IMR-90 (cell line): ENCODE data around the gene TNIP2. TPM values are rescaled to one million over a fixed set of nuclear protein-coding genes. Genes with fewer than 3 reads are reported as not detected.
A peak's percentile ranks its signal among the peaks of the same experiment; 100 is the strongest.

ENCODE experiments used
- ATAC-seq: fragments of 200-7000 bp; cut with Tn5 transposase; 2 replicates; pipeline ENCODE4 v1.9.1; 2020; ENCODE audit warnings: low read depth, mild to moderate bottlenecking, moderate library complexity
- BruUV-seq: library from RNA; stranded (reverse); fragments of 400-500 nt; replicated peaks from 2 replicates; lab custom pipeline; 2021; lab: Mats Ljungman, UMichigan
- CTCF ChIA-PET: fragments of 300-600 bp; formaldehyde crosslinking; extraction: SDS; loops from one replicate; lab custom pipeline; 2021; ENCODE audit warnings: antibody characterized with exemption; lab: Yijun Ruan, JAX
- POLR2A ChIA-PET: fragments of 300-600 bp; sonication (Branson Sonifier 250); formaldehyde crosslinking; loops from one replicate; lab custom pipeline; 2022; ENCODE audit warnings: antibody characterized with exemption; ENCODE audit not compliant: unreplicated experiment; lab: Charles Lee
- DNase-seq: peaks from one replicate; pipeline ENCODE4 v3.0.0; 2013
- H2AFZ ChIP-seq: replicated peaks from 2 replicates; pipeline ENCODE3; 2013; ENCODE audit warnings: low read length, mild to moderate bottlenecking; ENCODE audit not compliant: poor library complexity
- H2AK5ac ChIP-seq: 2 replicates; pipeline ENCODE4 v1.6.1; 2013; ENCODE audit warnings: low read depth, low read length, inconsistent platforms
- H2AK9ac ChIP-seq: replicated peaks from 2 replicates; pipeline ENCODE3; 2013; ENCODE audit warnings: mild to moderate bottlenecking, low read depth, low read length, moderate library complexity; ENCODE audit not compliant: poor library complexity
- H2BK120ac ChIP-seq: 2 replicates; pipeline ENCODE4 v1.6.1; 2013; ENCODE audit warnings: low read depth, low read length, inconsistent platforms
- H2BK15ac ChIP-seq: 3 replicates; pipeline ENCODE4 v1.6.1; 2013; ENCODE audit warnings: low read depth, low read length, inconsistent platforms
- H2BK20ac ChIP-seq: 2 replicates; pipeline ENCODE4 v1.6.1; 2013; ENCODE audit warnings: low read depth, mild to moderate bottlenecking, inconsistent platforms, low read length, moderate library complexity
- H2BK5ac ChIP-seq: 2 replicates; pipeline ENCODE4 v1.6.1; 2013; ENCODE audit warnings: mild to moderate bottlenecking, low read depth, low read length, inconsistent platforms; ENCODE audit not compliant: poor library complexity, severe bottlenecking
- H3K14ac ChIP-seq: replicated peaks from 2 replicates; pipeline ENCODE4 v1.6.1; 2013; ENCODE audit warnings: low read depth, low read length, inconsistent platforms
- H3K18ac ChIP-seq: 2 replicates; pipeline ENCODE4 v1.6.1; 2013; ENCODE audit warnings: low read depth, low read length, control low read depth
- H3K23ac ChIP-seq: 2 replicates; pipeline ENCODE4 v1.6.1; 2013; ENCODE audit warnings: low read depth, low read length, inconsistent platforms
- H3K27ac ChIP-seq: 2 replicates; pipeline ENCODE4 v1.5.1; 2013; ENCODE audit warnings: mild to moderate bottlenecking, control low read depth, low read length; ENCODE audit not compliant: insufficient read depth
- H3K27me3 ChIP-seq: 2 replicates; pipeline ENCODE4 v1.6.1; 2013; ENCODE audit warnings: low read length; ENCODE audit not compliant: control insufficient read depth, insufficient read depth
- H3K36me3 ChIP-seq: 2 replicates; pipeline ENCODE4 v1.6.1; 2013; ENCODE audit warnings: low read length, mixed read lengths; ENCODE audit not compliant: control insufficient read depth, insufficient read depth
- H3K4ac ChIP-seq: 2 replicates; pipeline ENCODE4 v1.6.1; 2013; ENCODE audit warnings: low read depth, low read length, inconsistent platforms
- H3K4me1 ChIP-seq: 2 replicates; pipeline ENCODE4 v1.6.1; 2013; ENCODE audit warnings: low read length, mixed read lengths; ENCODE audit not compliant: control insufficient read depth, insufficient read depth
- H3K4me2 ChIP-seq: 2 replicates; pipeline ENCODE4 v1.6.1; 2013; ENCODE audit warnings: low read depth, mild to moderate bottlenecking, control low read depth, low read length, moderate library complexity
- H3K4me3 ChIP-seq: 2 replicates; pipeline ENCODE4 v1.5.1; 2013; ENCODE audit warnings: low read depth, mild to moderate bottlenecking, control low read depth, low read length, moderate library complexity; ENCODE audit not compliant: insufficient read depth
- H3K56ac ChIP-seq: 2 replicates; pipeline ENCODE4 v1.6.1; 2013; ENCODE audit warnings: low read length, inconsistent platforms; ENCODE audit not compliant: insufficient read depth; ENCODE audit errors: extremely low read depth
- H3K79me1 ChIP-seq, 2 experiments: 2 replicates each; pipeline ENCODE4 v1.6.1; 2013; ENCODE audit warnings: low read length in 2 of 2, inconsistent platforms in 1 of 2, low read depth in 1 of 2
- H3K9ac ChIP-seq: 2 replicates; pipeline ENCODE4 v1.6.1; 2013; ENCODE audit warnings: low read depth, low read length, control low read depth
- H3K9me1 ChIP-seq: 2 replicates; pipeline ENCODE4 v1.6.1; 2013; ENCODE audit warnings: low read length, inconsistent platforms; ENCODE audit not compliant: insufficient read depth
- H3K9me3 ChIP-seq: 2 replicates; pipeline ENCODE4 v1.6.1; 2013; ENCODE audit warnings: low read length; ENCODE audit not compliant: control insufficient read depth, insufficient read depth
- H4K20me1 ChIP-seq: 2 replicates; pipeline ENCODE4 v1.6.1; 2013; ENCODE audit warnings: low read length, inconsistent platforms; ENCODE audit not compliant: insufficient read depth
- H4K5ac ChIP-seq: 2 replicates; pipeline ENCODE4 v1.6.1; 2013; ENCODE audit warnings: mild to moderate bottlenecking, low read depth, low read length, control low read depth
- H4K8ac ChIP-seq, 2 experiments: 2 replicates each; pipeline ENCODE4 v1.6.1; 2013; ENCODE audit warnings: low read depth in 2 of 2, low read length in 2 of 2, control low read depth in 1 of 2, inconsistent platforms in 1 of 2
- H4K91ac ChIP-seq: 2 replicates; pipeline ENCODE4 v1.6.1; 2013; ENCODE audit warnings: low read depth, low read length, inconsistent platforms; ENCODE audit not compliant: insufficient read depth
- CTCF ChIP-seq: conservative IDR thresholded peaks from 2 replicates; pipeline ENCODE4 v1.5.1; 2012; ENCODE audit warnings: mild to moderate bottlenecking, low read depth, low read length, improper control_type of control experiment
- ELK1 ChIP-seq: fragments of 150-350 bp; IDR thresholded peaks from 2 replicates; pipeline ENCODE4 v1.6.1; 2016; ENCODE audit warnings: low read depth, mild to moderate bottlenecking, low read length, moderate library complexity, borderline replicate concordance
- MAZ ChIP-seq: IDR thresholded peaks from 2 replicates; pipeline ENCODE4 v1.6.1; 2012; ENCODE audit warnings: low read depth, mild to moderate bottlenecking, low read length, improper control_type of control experiment, moderate library complexity, borderline replicate concordance
- WGBS, 2 experiments: methylation state at CpG; one replicate each; pipeline versions ENCODE4 v1.1.5 to v1.1.7; 2013; ENCODE audit warnings: missing lambda C conversion rate in 2 of 2; ENCODE audit not compliant: insufficient read length in 1 of 2; ENCODE audit errors: extremely low coverage in 2 of 2; 5-methylcytosine and 5-hydroxymethylcytosine counted together
- dilution Hi-C: fragments of 300-500 bp; cut with HindIII; formaldehyde crosslinking; loops from one replicate; pipeline ENCODE4 v1.14.3; 2018; ENCODE audit warnings: low sequenced_read_pairs; ENCODE audit not compliant: unreplicated experiment
- in situ Hi-C: fragments of 300-500 bp; cut with MboI; formaldehyde crosslinking; loops from 3 replicates; pipeline ENCODE4 v1.14.3; 2019; ENCODE audit warnings: low sequenced_read_pairs, inconsistent platforms, mixed read lengths
- intact Hi-C: fragments of 100-400 bp; cut with micrococcal nuclease; formaldehyde crosslinking; loops from 2 replicates; pipeline ENCODE4 v1.10.0; 2022
- polyA plus RNA-seq, 3 experiments: library from polyadenylated mRNA; depleted of rRNA; stranded (reverse); fragments of >200 nt; gene quantifications; 2 replicates each; pipeline ENCODE4 v1.2.3, GENCODE V29; 2012; ENCODE audit warnings: low replicate concordance in 1 of 3
- total RNA-seq: library from RNA; depleted of rRNA; stranded (reverse); fragments of >200 nt; gene quantifications from 2 replicates; pipeline ENCODE4 v1.2.3, GENCODE V29; 2012

Gene TNIP2
- total and polyA plus RNA-seq, 2 of the 4 experiments (the other 2 are of a cell fraction), result 33.3 to 38.5 TPM

- intact Hi-C loops (no loop called here), in situ Hi-C loops (no loop called here), dilution Hi-C loops (no loop called here)
- ATAC-seq (no peak), DNase-seq (no peak)
- H2AK9ac ChIP-seq, result peak overlapping the region; percentile 39
- peak overlapping the region; percentile 19 for H2AFZ ChIP-seq
- no TSS peak for BruUV-seq
- H3K9ac ChIP-seq, result no peak overlapping the region
- TF ChIP-seq ELK1, result no peak
- TF ChIP-seq MAZ, result no peak
- no peak for TF ChIP-seq CTCF
- H4K5ac ChIP-seq, result no peak overlapping the region
- H3K27ac ChIP-seq, result no peak overlapping the region
- H3K4me1 ChIP-seq, result peaks cover 60% of the 10 kb centered on the region
- 85% methylated on average over 11 of the region's 29 CpGs; no CpG with 5 or more reads in 1 of the 2 experiments for WGBS, 2 experiments
- no peaks in the 10 kb centered on the region for H3K27me3 ChIP-seq
- H3K9me3 ChIP-seq, result no peaks in the 10 kb centered on the region
- 0 out of 2 replicates have a peak, but pooled peaks cover 2% of the 10 kb centered on the region for H3K36me3 ChIP-seq
- H3K14ac ChIP-seq, result no peak overlapping the region
- peak overlapping the region; percentile 11 for H2AK5ac ChIP-seq
- H3K23ac ChIP-seq, result no peak overlapping the region
- no peak overlapping the region for H3K56ac ChIP-seq
- H3K79me1 ChIP-seq, result peaks cover 12 to 92% of the 10 kb centered on the region in 2 experiments; a peak in 3 of 4 replicates
- ChIA-PET CTCF (no interaction called here), POLR2A (no interaction called here)
- no peak overlapping the region for H2BK120ac ChIP-seq
- no peak overlapping the region; a peak in 1 of 4 replicates for H4K8ac ChIP-seq
- H3K4ac ChIP-seq, result 0 out of 2 replicates have a peak overlapping the region, but pooled peaks have one; percentile 16
- H2BK20ac ChIP-seq, result no peak overlapping the region
- H3K4me3 ChIP-seq, result no peak overlapping the region
- H2BK15ac ChIP-seq, result no peak overlapping the region
- no peak overlapping the region for H3K4me2 ChIP-seq
- H4K91ac ChIP-seq, result no peak overlapping the region
- H3K18ac ChIP-seq, result no peak overlapping the region
- peaks cover 16% of the 10 kb centered on the region for H3K9me1 ChIP-seq
- H2BK5ac ChIP-seq, result no peak overlapping the region
- no peaks in the 10 kb centered on the region; the same call in 1 of the 2 replicates for H4K20me1 ChIP-seq
Measured at GRCh38 chr4:2798399-2799223, 42.5 kb upstream of the TNIP2 start.
